ENCODE data around the gene SLC35A5.
"Not testable (repeated sequence)": the region's sequence is repeated elsewhere in the genome, so short reads cannot be mapped to it uniquely, and the experiment has no call there.

SLC35A5 gene, protein sequence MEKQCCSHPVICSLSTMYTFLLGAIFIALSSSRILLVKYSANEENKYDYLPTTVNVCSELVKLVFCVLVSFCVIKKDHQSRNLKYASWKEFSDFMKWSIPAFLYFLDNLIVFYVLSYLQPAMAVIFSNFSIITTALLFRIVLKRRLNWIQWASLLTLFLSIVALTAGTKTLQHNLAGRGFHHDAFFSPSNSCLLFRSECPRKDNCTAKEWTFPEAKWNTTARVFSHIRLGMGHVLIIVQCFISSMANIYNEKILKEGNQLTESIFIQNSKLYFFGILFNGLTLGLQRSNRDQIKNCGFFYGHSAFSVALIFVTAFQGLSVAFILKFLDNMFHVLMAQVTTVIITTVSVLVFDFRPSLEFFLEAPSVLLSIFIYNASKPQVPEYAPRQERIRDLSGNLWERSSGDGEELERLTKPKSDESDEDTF

DNA sequence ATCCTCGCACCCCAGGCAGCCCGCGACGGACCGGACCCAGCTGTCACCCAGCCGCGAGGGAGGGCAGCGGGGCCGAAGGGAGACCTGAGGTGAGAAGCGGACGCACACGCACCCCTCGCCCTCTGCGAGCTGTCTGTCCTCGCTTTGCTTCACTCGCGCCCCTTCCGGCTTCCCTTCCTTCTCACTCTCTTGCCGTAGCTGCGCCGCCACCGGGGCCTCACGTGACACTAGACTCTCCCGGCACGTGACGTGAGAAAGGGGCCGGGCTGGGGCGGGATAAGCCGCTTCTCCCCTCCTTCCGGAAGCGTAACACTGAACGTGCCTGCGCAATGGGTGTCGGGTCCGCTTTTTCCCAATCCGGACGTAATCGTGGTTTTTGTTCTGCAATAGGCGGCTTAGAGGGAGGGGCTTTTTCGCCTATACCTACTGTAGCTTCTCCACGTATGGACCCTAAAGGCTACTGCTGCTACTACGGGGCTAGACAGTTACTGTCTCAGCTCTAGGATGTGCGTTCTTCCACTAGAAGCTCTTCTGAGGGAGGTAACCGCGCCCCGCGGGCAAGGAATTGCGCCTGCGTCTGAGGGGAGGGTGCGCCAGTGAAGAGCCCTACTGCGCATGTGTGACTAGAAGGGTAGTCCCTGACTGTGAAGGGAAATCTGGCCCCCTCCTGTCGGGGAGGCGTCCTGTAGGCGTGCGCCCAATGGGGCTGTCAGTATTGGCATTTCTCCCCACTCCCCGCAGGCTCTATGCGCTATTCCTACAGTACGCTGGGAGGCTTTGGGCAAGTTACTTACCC, at the start of gene SLC35A5, which contains the start of gene ATG3:
SLC35A5 (plus strand) TSS at position 312 of the 796 bp plus-strand sequence. CDS start 1,359 bp downstream, outside the sequence.
ATG3 (minus strand) TSS at position 229 of the 796 bp plus-strand sequence. CDS start 434 bp downstream, outside the sequence.
- peak; percentile 94 to 98 for DNase-seq (ENCODE audit: extremely low read depth in 1 of 2, low read depth in 1 of 2)

DNA sequence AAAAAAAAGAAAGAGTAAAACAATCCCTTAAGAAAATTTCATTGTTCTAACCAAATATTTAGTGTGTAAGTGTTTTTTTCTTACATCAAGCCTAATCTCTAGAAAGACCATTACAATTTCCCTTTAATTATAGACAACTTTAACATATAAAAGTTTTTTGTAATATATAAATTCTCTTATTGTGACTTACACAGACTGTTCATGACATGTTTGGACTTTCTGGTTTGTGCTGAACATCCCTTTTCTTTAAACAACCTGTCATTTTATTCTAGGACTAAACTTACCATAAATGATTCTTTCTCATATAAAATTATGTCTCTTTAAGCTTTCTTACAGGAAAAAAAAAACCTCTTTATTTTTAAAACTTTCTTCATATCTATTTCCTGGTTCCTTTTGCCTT, 49.5 kb upstream of the SLC35A5 start:
- DNase-seq (ENCODE audit: extremely low read depth in 1 of 2, low read depth in 1 of 2) = no peak

DNA sequence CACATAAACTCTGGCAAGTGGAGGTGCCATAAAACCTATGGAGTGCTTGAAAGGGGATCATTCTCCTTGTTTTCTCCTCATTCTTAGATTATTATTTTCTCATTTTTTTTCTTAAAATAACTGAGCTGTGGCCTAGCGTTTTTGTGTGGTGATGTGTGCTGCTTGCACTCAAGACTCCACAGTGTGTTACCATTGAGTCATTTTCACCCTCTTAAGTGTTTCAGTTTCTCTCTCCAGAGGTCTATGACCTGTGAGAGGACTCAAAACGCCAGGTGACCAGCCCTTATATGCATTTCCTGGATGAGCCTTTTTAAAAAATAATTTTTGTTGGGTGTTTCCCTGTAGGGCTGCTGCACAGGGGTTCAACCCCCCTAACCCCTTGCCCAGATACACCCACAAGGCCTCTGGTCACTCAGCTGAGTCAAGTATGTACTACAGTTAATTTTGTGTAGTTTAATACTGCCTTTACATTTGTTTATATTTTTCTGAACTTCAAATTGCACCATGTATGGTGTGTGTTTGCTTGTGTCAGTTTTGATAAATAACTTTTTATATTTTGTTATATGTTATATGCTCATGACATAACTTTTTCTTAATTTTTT, 47.2 kb upstream of the SLC35A5 start:
- no peak for DNase-seq (ENCODE audit: extremely low read depth in 1 of 2, low read depth in 1 of 2)

DNA sequence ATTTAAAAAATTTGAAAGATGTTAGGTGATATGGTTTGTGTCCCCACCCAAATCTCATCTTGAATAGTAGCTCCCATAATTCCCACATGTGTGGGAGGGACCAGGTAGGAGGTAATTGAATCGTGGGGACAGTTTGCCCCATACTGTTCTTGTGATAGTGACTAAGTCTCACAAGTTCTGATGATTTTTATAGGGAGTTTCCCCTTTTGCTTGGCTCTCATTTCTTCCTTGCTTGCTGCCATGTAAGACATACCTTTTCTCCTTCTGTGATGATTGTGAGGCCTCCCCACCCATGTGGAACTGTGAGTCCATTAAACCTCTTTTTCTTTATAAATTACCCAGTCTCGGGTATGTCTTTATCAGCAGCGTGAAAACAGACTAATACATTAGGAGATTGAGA, 42.9 kb upstream of the SLC35A5 start:
- DNase-seq (ENCODE audit: extremely low read depth in 1 of 2, low read depth in 1 of 2) = not testable (repeated sequence)

DNA sequence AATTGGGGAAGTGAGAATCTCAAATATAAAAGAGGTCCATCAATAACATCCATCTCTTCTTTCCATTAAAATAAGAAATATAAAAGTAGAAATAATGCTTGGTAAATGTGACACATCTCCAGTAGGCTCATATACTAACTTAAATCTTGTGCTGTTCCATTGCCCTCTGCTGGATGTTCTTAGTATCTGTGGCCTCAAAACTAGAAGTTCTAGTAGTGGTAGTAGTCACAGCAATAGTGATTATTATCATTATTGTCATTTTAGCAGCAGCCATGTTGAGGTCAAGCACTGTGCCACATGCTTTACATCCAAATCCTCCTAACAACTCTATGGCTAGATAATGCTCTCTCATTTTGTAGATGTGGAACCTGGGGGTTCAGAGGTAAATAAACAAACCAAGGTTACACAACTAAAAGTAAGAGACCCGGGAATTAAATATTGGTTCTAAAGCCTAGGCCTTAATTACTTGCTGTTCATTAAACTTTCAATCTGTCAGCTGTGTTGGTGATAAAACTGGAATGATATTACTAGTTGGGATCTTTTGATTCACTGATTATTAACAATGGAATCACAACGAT, 42.3 kb upstream of the SLC35A5 start:
- DNase-seq (ENCODE audit: extremely low read depth in 1 of 2, low read depth in 1 of 2) = no peak

DNA sequence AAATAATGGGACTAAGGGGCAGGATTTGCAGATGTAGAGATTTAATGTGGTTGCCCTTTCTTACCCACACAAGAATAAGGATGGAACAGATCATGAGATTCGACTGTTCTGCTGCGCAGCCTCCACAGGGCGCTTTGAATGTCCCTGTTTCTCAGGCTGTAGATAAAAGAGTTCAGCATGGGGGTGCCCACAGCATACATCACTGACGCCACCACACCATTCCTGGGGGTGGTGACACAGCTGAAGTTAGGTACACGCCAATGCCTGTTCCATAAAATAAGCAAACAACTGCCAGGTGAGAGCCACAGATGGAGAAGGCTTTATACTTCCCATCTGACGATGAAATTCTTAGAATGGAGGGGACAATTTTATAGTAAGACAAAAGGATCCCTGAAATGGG, 37.7 kb upstream of the SLC35A5 start:
- DNase-seq (ENCODE audit: extremely low read depth in 1 of 2, low read depth in 1 of 2) = not testable (repeated sequence)

DNA sequence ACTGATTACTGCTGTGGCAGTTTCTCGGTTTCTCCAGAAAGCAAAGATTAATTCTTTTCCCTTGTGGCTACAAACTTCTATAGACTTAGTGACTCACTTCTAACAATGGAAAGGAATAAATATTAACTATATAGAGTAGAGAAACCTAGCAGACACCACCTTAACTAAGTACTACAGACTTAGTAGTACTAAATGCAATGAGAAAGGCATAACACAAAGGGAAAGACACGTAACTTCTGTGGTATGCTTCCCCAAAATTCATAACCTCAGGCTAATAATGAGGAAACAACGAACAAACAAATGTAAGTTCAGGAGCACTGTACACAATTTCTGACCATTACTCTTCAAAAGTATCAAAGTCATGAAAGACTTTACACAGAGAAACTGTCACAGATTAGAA, 31.3 kb upstream of the SLC35A5 start:
- DNase-seq (ENCODE audit: extremely low read depth in 1 of 2, low read depth in 1 of 2) = no peak

DNA sequence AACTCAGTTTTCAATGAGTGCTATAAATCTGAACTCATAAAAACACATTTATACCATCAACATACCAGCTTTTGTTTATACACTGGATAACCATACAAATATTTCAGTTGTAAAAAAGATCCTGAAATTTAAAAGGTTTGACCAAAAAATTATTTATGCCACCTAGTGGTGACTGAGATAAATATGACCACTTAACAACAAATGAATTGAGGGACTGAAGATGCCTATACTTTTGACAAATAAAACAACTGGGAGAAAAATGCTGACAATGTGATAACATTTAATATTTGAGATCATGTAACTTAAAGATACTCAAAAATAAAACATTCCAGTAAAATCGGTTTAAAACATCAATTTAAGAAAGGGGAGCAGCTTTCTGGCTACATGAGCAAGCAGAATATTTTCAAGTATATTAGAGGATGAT, 30.5 kb upstream of the SLC35A5 start:
- DNase-seq (ENCODE audit: extremely low read depth in 1 of 2, low read depth in 1 of 2) = no peak

DNA sequence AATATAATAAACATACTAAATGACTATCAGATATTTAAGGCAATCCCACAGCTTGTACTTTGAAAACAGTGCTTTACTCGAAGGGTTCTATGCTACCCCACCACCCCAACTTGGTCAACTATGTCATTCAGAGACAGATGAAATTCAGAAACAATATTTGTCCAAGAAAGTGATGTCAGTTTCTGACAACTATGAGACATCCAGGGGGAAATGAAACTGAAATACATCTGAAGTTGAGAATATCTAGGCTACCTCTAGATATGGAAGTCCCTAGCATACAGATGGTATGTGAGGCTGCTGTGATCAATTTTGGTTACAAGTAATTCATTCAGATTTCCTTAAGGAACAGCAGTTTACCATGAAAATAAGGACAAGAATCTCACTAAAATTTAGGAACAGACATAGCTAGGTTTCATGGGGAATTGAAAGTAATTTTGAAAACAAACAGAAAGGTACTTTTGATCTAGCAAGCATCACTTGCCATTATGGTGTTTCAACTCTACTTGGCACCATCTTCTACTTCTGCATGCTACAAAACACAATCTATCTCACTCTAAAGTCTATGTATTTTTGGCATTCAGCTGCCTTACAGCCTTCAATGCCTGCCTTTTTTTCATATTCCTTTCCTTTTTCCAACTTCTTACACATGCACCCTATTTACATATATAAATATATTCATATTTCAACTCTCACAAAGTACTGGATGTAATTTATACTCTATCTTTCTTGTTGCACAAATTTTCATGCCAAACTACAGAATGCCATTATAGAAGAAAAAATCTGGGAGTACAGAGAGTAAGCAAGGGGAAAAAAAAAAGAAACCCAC, 21.8 kb upstream of the SLC35A5 start:
- DNase-seq (ENCODE audit: extremely low read depth in 1 of 2, low read depth in 1 of 2) = no peak

DNA sequence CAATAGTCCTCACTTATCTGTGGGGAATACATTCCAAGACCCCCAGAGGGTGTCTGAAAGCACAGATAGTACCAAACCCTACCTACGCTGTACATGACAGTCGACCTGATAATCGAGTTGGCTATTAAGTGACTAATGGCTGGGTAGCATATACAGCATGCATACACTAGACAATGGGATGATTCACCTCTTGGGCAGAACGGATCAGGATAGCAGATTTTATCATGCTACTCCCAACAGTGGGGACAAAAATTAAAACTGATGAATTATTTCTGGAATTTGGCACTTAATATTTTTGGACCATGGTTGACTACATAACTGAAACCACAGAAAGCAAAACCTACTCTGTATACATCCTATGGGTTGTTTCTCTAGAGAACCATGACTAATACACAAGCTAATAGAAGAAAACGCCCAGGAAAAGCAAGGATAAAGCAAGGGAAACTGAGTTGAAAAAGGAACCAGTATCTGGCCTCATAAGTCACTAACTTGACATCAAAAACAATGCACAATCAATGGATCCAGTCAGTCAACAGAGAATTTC, 15.6 kb upstream of the SLC35A5 start:
- no peak for DNase-seq (ENCODE audit: extremely low read depth in 1 of 2, low read depth in 1 of 2)

DNA sequence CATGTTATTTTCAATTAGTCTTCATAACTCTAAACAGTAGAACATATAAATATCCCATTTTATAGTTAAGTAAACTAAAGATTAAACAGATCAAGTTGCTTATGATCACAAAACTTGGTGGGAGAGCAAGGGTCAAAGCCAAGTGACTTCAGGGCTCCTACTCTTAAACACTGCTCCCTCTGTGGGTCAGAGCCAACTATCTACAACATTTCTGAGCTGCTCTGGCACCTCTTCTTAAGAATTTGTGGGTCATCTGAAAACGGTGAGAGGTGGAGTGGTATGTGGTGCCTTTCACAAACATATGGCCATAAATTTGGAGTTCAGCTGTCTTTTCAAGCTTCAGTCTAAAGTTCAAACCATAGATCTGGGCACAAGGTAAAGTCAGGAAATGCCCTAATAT, 11.0 kb upstream of the SLC35A5 start:
- no peak for DNase-seq (ENCODE audit: extremely low read depth in 1 of 2, low read depth in 1 of 2)

DNA sequence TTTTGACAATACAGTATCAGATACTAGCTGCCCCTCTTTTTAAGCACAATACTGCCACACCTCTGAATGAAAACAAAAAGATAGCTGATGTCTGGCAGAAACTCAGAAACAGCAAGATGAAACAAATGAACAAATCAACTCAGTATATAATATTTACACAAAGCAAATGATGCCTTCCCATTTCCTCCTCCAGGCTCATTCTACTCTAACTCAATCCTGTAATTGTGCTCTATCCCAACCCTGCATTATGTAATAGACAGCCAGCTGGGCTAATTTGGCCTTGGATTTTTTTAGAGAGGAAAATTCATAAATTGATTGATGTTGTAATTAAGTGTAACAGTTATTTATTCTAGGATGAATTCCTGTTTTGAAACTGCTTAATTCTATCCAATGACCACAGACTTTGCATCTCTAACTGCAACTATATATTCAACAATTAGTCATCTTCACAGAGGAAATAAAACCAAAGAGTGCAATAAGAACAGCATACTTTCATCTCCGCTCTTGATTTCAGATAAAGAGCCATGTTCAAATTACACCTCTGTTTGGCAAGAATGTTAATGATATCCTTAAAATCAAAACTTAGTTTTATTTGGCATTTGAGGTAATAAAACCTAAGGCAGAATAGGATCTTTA, 6.2 kb upstream of the SLC35A5 start:
- no peak for DNase-seq (ENCODE audit: extremely low read depth in 1 of 2, low read depth in 1 of 2)

DNA sequence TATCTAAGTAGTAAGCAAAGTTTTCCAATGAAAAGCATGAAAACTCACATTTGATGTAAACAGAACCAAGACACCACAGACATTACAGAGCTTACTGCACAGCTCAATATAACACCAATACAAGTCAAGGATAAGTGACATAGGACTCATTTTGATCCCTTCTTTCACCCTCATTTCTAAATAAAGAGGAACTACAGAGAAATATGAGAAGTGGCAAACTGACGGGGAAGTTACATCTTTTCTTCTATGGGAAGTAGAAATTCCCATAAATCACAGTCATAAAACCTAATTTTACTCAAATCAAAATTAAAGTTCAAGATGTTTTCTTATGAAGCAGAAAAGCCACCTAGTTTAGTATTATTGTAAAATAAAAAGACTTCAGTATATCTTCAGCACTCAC, 3.9 kb upstream of the SLC35A5 start:
- DNase-seq (ENCODE audit: extremely low read depth in 1 of 2, low read depth in 1 of 2) = no peak

DNA sequence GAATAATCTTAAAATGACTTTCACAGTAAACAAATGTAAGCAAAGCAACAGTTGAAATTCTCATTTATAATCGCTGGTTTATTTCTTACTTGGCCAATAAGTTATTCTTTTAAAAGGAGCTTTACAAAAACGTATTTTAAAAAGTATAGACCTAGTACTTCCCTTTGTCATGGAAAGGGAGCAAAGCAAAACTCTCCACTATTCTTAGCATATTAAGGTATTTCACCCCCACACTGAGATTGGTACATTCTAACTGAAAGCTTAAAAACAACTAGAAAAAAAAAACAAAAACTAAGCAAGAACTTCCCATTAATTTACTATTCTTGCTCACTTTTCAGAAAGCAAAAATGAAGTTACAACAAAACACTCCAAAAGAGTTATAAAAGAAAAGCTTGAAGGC, 1.5 kb upstream of the SLC35A5 start:
- DNase-seq (ENCODE audit: extremely low read depth in 1 of 2, low read depth in 1 of 2) = no peak

DNA sequence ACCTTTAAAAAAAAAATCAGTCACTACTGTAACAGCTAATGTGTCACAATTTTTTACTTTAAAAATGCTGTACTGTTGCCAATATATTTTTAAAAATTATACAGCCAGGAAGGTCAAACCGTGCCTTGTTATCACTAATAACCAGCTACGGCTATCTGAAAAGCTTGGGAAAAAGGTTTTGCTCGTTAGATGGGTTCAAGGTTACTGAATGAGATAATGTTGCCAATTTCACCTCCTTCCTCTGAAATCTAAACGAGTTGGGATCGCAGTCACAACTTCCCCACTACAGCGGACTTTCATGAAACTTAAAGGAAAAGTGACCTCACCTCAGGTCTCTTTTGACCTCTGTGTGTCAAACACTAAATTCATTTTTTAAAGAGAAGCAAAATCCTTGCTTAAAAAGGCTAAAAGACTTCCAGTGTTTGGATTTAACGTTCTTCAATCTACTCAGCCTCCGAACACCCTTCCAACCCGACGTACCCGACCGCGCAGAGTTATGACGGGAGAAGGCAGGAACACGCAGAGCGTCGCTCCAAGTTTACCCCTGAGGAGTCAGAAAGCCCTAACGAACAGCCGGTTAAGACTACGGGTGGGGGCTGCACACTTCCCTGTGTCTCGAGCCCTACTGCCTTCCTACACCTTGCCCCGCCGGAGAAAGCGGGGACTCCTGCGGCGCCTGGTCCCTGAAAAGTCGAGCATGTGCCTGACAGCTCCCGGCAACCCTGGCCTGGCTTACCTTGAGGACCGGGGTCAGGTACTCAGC, 943 bp upstream of the SLC35A5 start:
- peak; percentile 15 to 48 for DNase-seq (ENCODE audit: extremely low read depth in 1 of 2, low read depth in 1 of 2)

DNA sequence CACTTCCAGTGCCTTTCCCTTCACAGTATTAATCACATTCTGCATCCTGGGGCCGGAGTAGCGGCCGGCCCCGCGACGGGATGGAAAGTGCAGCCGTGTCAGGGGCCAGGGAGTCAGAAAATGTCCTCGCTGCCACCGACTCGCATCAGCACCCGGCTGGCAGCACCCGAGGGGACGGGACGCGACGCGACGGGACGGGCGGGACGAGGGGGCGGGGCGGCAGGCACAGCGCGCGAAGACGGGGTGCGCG, 436 bp upstream of the SLC35A5 start:
- DNase-seq (ENCODE audit: extremely low read depth in 1 of 2, low read depth in 1 of 2) = peak in 1 of 2 donors; percentile 73

DNA sequence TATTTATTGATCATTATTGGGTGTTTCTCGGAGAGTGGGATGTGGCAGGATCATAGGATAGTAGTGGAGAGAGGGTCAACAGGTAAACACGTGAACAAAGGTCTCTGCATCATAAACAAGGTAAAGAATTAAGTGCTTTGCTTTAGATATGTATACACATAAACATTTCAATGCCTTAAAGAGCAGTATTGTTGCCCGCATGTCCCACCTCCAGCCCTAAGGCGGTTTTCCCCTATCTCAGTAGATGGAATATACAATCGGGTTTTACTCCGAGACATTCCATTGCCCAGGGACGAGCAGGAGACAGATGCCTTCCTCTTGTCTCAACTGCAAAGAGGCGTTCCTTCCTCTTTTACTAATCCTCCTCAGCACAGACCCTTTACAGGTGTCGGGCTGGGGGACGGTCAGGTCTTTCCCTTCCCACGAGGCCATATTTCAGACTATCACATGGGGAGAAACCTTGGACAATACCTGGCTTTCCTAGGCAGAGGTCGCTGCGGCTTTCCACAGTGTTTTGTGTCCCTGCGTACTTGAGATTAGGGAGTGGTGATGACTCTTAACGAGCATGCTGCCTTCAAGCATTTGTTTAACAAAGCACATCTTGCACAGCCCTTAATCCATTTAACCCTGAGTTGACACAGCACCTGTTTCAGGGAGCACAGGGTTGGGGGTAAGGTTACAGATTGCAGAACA, 2.5 kb downstream of the SLC35A5 start:
- DNase-seq (ENCODE audit: extremely low read depth in 1 of 2, low read depth in 1 of 2) = not testable (repeated sequence)

DNA sequence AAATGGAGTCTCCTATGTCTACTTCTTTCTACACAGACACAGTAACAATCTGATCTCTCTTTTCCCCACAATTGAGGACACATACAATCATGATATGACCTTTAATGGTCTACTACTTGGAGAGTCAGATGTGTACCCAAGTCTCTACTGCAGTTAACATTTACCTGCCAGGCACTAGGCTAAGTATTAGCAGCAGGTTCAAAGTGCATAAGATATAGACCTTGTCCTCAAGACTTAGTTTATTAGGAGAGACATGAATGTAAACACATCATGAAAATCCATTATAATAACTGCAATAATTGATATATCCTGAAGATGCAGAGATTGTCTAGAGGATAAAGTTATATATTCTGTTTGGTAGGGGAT, 3.1 kb downstream of the SLC35A5 start:
- no peak for DNase-seq (ENCODE audit: extremely low read depth in 1 of 2, low read depth in 1 of 2)

DNA sequence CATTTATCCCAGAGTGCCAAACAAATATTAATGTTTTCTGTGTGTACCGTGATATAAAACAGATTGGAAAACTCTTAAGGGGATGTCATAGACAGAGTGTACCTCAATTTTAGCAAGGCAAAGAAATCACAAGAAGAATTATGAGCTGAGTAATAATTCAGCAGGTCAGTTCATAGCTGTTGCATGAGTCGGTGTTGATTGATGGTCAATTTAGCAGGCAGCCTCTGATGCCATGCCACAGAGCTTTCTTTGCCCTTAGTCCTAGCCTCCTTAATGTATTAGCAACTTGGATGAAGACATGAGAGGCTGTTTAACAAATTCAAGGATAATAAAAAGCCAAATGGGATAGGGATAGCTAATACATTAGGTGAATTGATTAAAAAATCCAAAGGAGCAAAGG, 6.8 kb downstream of the SLC35A5 start:
- no peak for DNase-seq (ENCODE audit: extremely low read depth in 1 of 2, low read depth in 1 of 2)

Measured in activated CD8-positive, alpha-beta memory T cell treated with anti-CD3 and anti-CD28 coated beads for 1 hour (primary cell).